ENCODE measurements around the gene CNTNAP4.

Gene CNTNAP4

DNA sequence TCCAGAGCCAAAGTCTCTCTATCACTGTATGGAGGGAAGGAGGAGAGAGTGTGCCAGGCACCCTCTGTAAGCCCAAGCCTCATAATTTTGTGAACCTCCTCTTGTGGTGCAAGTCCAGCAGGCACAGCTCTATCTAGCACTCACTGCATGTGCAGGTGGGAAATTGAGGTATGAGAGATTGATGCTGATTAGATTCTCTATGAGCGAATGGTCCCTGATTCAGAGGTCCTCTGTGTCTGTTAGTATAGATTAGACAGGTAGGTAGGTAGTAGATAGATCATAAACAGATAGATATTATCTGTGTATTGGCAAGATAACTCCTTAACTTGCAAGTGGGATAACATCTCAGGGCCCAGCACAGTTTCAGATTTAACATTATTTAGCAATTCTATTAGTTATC is 209.5 kb downstream of the CNTNAP4 start:
- Histone ChIP-seq H3K9ac (ENCODE audit: low read length in 2 of 2) (no peak overlapping the region), H3K36me3 (ENCODE audit: control insufficient read depth in 2 of 2, insufficient read depth in 2 of 2, low read length in 2 of 2) (no peaks in the 10 kb centered on the region), H3K27ac (ENCODE audit: low read length) (no peak overlapping the region), H3K9me3 (ENCODE audit: control insufficient read depth in 2 of 2, low read length in 2 of 2) (no peaks in the 10 kb centered on the region), H3K4me3 (ENCODE audit: low read length in 2 of 2) (no peak overlapping the region), H3K4me1 (ENCODE audit: control insufficient read depth, insufficient read depth, low read length) (no peaks in the 10 kb centered on the region), H3K27me3 (ENCODE audit: control insufficient read depth in 1 of 2, insufficient read depth in 2 of 2, low read length in 2 of 2) (no peaks in the 10 kb centered on the region)

DNA sequence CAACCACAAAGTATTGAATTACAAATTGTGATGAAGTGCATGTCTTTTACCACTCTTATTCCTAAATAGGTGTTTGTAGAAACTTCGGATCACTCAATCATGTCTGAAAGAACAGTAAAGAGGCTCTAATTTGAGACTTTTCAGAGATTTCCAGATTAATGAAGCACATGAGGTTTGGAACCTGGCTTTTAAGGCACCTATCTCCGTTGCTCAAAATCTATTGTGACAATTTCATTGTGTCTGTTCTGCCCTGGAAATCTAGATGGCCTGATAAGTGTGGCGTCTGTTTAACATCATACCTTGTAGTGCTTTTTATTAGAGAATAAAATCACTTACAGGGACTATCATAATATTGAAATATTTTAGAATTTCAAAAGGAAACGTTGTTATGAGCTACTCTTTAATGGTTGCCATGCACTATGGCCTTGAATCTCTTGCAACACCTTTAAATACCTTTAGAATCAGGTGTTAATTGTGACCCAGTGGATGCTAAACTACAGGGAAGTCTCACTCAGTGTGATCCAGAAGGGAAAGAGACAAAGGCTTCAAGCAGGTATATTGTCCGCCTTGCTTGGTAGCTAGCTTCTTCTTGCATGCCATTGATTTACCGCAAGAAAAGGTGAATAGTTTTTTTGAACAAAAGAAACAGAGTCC is 210.3 kb downstream of the CNTNAP4 start:
- Histone ChIP-seq H3K4me1 (ENCODE audit: control insufficient read depth, insufficient read depth, low read length) (no peaks in the 10 kb centered on the region), H3K27ac (ENCODE audit: low read length) (no peak overlapping the region), H3K9me3 (ENCODE audit: control insufficient read depth in 2 of 2, low read length in 2 of 2) (no peaks in the 10 kb centered on the region), H3K27me3 (ENCODE audit: control insufficient read depth in 1 of 2, insufficient read depth in 2 of 2, low read length in 2 of 2) (no peaks in the 10 kb centered on the region), H3K36me3 (ENCODE audit: control insufficient read depth in 2 of 2, insufficient read depth in 2 of 2, low read length in 2 of 2) (no peaks in the 10 kb centered on the region), H3K4me3 (ENCODE audit: low read length in 2 of 2) (no peak overlapping the region), H3K9ac (ENCODE audit: low read length in 2 of 2) (no peak overlapping the region)

DNA sequence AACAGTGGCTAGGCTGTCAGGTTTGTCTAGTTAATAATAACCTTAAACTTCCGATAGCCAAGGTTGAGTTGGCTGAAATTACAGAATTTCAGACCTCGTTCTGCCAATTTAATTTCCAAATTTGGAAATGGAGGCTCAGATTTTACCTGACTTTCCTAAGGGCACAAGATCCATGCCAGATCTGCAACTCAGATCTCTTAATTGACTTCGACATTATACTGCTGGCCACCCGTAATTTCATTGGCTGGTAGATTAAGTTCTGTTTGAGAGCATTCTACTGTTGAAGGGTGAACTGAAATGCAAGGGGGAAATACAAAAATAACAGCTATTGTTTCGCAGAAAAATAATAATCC is 210.8 kb downstream of the CNTNAP4 start:
- no peaks in the 10 kb centered on the region for H3K27me3 ChIP-seq (ENCODE audit: control insufficient read depth in 1 of 2, insufficient read depth in 2 of 2, low read length in 2 of 2)
- H3K4me1 ChIP-seq (ENCODE audit: control insufficient read depth, insufficient read depth, low read length) = no peaks in the 10 kb centered on the region
- H3K27ac ChIP-seq (ENCODE audit: low read length) = no peak overlapping the region
- no peak overlapping the region for H3K9ac ChIP-seq (ENCODE audit: low read length in 2 of 2)
- H3K4me3 ChIP-seq (ENCODE audit: low read length in 2 of 2) = no peak overlapping the region
- H3K9me3 ChIP-seq (ENCODE audit: control insufficient read depth in 2 of 2, low read length in 2 of 2) = no peaks in the 10 kb centered on the region
- H3K36me3 ChIP-seq (ENCODE audit: control insufficient read depth in 2 of 2, insufficient read depth in 2 of 2, low read length in 2 of 2) = no peaks in the 10 kb centered on the region

DNA sequence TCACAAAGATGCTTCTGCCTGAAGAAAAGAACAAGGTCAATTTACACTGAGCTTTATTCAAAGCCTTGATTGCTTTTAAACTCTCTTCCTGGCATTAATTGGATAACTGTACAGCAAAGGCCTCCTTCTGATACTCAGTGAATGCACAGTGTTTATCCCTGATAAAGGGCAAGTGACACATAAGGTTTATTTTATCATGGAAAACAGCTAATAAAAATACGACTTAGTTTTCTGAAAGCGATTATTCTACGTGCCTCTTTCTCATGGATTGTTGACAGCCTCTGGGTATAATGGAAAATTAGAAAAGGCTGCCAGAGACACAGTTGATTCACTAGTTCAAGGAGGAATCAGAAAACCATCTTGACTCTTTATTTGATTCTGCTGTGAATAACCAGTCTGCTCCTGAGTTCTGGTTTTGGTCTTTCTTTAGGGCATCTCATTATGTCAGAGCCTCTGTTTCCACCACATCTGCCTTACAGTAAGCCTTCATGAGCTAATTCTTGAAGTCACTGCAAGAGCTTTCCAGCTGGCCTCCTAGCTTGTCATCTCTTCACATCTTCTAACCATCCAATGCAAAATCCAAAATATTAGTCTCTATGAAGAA is 212.9 kb downstream of the CNTNAP4 start:
- Histone ChIP-seq H3K27ac (ENCODE audit: low read length) (no peak overlapping the region), H3K36me3 (ENCODE audit: control insufficient read depth in 2 of 2, insufficient read depth in 2 of 2, low read length in 2 of 2) (no peaks in the 10 kb centered on the region), H3K4me3 (ENCODE audit: low read length in 2 of 2) (no peak overlapping the region), H3K9ac (ENCODE audit: low read length in 2 of 2) (no peak overlapping the region), H3K9me3 (ENCODE audit: control insufficient read depth in 2 of 2, low read length in 2 of 2) (no peaks in the 10 kb centered on the region), H3K27me3 (ENCODE audit: control insufficient read depth in 1 of 2, insufficient read depth in 2 of 2, low read length in 2 of 2) (no peaks in the 10 kb centered on the region), H3K4me1 (ENCODE audit: control insufficient read depth, insufficient read depth, low read length) (no peaks in the 10 kb centered on the region)

DNA sequence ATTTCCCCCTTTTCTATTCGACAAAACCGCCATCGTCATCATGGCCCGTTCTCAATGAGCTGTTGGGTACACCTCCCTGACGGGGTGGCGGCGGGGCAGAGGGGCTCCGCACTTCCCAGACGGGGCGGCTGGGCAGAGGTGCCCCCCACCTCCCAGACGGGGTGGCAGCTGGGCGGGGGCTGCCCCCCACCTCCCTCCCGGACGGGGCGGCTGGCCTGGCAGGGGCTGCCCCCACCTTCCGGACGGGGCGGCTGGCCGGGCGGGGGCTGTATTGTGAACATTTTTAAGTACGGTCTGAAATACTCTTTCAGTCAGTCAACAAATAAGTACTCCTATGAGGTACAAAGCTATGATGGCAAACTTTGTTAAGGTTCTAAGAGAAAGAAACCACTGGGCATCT is 222.8 kb downstream of the CNTNAP4 start:
- Histone ChIP-seq H3K36me3 (ENCODE audit: control insufficient read depth in 2 of 2, insufficient read depth in 2 of 2, low read length in 2 of 2) (no peaks in the 10 kb centered on the region), H3K4me1 (ENCODE audit: control insufficient read depth, insufficient read depth, low read length) (no peaks in the 10 kb centered on the region)

DNA sequence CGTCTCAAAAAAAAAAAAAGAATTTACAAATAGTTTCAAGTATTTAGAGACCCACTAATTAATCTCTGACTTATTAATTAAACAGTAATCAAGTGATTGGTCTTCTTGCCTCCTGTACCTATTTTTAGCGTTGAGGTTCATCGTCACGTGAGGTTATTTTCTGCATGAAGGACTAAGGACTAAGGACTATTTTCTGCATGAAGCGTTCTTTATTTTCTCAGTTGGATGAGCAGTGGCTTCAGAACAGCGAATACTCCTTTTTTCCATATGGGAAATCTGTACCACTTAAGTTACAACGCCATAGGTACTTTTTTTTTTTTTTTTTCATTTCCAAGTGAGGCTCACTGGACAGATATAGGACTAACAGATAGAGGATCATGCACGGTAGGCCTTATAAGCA is 224.9 kb downstream of the CNTNAP4 start:
- Histone ChIP-seq H3K27me3 (ENCODE audit: control insufficient read depth in 1 of 2, insufficient read depth in 2 of 2, low read length in 2 of 2) (no peaks in the 10 kb centered on the region), H3K36me3 (ENCODE audit: control insufficient read depth in 2 of 2, insufficient read depth in 2 of 2, low read length in 2 of 2) (no peaks in the 10 kb centered on the region), H3K4me1 (ENCODE audit: control insufficient read depth, insufficient read depth, low read length) (no peaks in the 10 kb centered on the region), H3K9ac (ENCODE audit: low read length in 2 of 2) (no peak overlapping the region), H3K27ac (ENCODE audit: low read length) (no peak overlapping the region), H3K4me3 (ENCODE audit: low read length in 2 of 2) (no peak overlapping the region), H3K9me3 (ENCODE audit: control insufficient read depth in 2 of 2, low read length in 2 of 2) (no peaks in the 10 kb centered on the region)

More for the DNA sequence above, 222.8 kb downstream of the CNTNAP4 start:
- no peak overlapping the region for H3K9ac ChIP-seq (ENCODE audit: low read length in 2 of 2)
- H3K27me3 ChIP-seq (ENCODE audit: control insufficient read depth in 1 of 2, insufficient read depth in 2 of 2, low read length in 2 of 2) = no peaks in the 10 kb centered on the region
- H3K9me3 ChIP-seq (ENCODE audit: control insufficient read depth in 2 of 2, low read length in 2 of 2) = no peaks in the 10 kb centered on the region
- no peak overlapping the region for H3K4me3 ChIP-seq (ENCODE audit: low read length in 2 of 2)
- H3K27ac ChIP-seq (ENCODE audit: low read length) = no peak overlapping the region

DNA sequence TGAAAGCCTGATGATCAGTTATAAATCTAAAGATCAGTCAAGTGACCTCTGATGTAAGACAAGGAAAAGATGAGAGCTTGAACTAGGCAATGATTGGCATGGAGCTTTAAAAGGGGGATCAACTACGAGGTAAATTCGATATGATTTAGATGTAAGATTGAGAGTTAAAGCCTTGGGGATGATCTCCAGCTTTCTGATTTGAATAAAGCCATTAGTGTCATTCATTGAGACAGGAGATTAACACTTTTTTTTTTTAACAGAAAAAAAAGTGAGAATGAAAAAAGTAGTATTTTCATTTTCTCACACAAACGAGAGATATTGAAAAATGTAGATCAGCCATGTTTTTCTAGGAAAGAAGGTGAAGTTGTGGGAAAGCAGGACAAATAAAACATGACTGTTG is 225.4 kb downstream of the CNTNAP4 start:
- Histone ChIP-seq H3K4me1 (ENCODE audit: control insufficient read depth, insufficient read depth, low read length) (no peaks in the 10 kb centered on the region), H3K9ac (ENCODE audit: low read length in 2 of 2) (no peak overlapping the region), H3K27ac (ENCODE audit: low read length) (no peak overlapping the region), H3K9me3 (ENCODE audit: control insufficient read depth in 2 of 2, low read length in 2 of 2) (no peaks in the 10 kb centered on the region), H3K36me3 (ENCODE audit: control insufficient read depth in 2 of 2, insufficient read depth in 2 of 2, low read length in 2 of 2) (no peaks in the 10 kb centered on the region), H3K27me3 (ENCODE audit: control insufficient read depth in 1 of 2, insufficient read depth in 2 of 2, low read length in 2 of 2) (no peaks in the 10 kb centered on the region), H3K4me3 (ENCODE audit: low read length in 2 of 2) (no peak overlapping the region)

DNA sequence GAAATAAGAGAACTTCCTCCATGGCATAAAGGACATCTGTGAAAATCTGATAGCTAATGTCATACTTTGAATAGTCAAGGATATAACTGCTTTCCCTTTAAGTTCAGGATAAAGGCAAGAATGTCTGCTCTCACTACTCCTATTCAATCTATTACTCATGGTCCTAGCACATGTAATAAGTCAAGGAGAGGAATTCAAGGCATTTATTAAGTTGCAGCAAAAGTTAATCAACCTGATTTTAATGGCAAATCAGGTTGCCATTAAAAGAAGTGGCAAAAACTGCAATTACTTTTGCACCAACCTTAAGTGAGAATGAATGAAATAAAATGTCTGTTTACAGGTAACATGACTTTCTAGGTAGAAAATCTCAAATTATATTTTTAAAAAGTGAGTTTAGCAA is 225.9 kb downstream of the CNTNAP4 start:
- H3K4me3 ChIP-seq (ENCODE audit: low read length in 2 of 2) = no peak overlapping the region
- no peak overlapping the region for H3K27ac ChIP-seq (ENCODE audit: low read length)
- no peak overlapping the region for H3K9ac ChIP-seq (ENCODE audit: low read length in 2 of 2)
- no peaks in the 10 kb centered on the region for H3K4me1 ChIP-seq (ENCODE audit: control insufficient read depth, insufficient read depth, low read length)
- no peaks in the 10 kb centered on the region for H3K27me3 ChIP-seq (ENCODE audit: control insufficient read depth in 1 of 2, insufficient read depth in 2 of 2, low read length in 2 of 2)
- H3K36me3 ChIP-seq (ENCODE audit: control insufficient read depth in 2 of 2, insufficient read depth in 2 of 2, low read length in 2 of 2) = no peaks in the 10 kb centered on the region
- H3K9me3 ChIP-seq (ENCODE audit: control insufficient read depth in 2 of 2, low read length in 2 of 2) = no peaks in the 10 kb centered on the region

DNA sequence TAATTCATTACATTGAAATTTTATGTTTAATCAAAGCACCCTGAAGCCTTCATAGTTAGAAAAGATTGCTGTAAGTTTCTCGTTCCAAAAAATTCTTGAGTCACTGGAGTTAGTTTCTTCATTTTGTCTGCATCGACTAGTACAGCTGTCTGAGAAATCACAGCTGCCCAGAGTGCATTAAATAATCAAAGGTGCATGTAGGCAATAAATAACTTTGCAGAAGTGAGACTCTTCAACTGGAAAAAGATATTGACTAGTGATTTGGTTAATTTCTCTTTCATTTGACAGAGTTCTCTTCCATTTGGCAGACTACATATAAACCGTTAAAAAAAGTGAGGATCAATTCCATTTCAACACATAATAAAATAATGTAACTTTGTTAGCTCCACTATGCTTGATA is 234.0 kb downstream of the CNTNAP4 start:
- Histone ChIP-seq H3K9me3 (ENCODE audit: control insufficient read depth in 2 of 2, low read length in 2 of 2) (no peaks in the 10 kb centered on the region), H3K27ac (ENCODE audit: low read length) (no peak overlapping the region), H3K4me1 (ENCODE audit: control insufficient read depth, insufficient read depth, low read length) (no peaks in the 10 kb centered on the region), H3K4me3 (ENCODE audit: low read length in 2 of 2) (no peak overlapping the region), H3K36me3 (ENCODE audit: control insufficient read depth in 2 of 2, insufficient read depth in 2 of 2, low read length in 2 of 2) (no peaks in the 10 kb centered on the region), H3K9ac (ENCODE audit: low read length in 2 of 2) (no peak overlapping the region), H3K27me3 (ENCODE audit: control insufficient read depth in 1 of 2, insufficient read depth in 2 of 2, low read length in 2 of 2) (no peaks in the 10 kb centered on the region)

DNA sequence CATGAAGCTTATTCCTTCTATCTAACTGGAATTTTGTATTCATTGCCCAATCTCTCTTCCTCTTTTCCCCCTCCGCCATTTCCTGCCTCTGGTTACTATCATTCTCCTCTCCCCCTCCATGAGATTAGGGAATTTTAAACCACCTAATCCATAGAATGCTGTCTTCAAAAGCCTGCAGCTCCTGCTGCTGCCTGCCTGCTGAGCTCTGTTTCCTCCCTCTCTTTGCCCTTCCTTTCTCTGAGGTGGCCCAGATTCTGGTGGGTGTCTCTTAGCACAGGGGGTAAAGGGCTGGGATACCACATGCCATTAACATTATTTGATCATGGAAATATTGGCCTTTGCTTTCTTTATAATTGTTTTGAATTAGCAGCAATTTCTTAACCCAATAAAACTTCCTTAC is 241.6 kb downstream of the CNTNAP4 start:
- H3K9me3 ChIP-seq (ENCODE audit: control insufficient read depth in 2 of 2, low read length in 2 of 2) = no peaks in the 10 kb centered on the region
- no peaks in the 10 kb centered on the region for H3K4me1 ChIP-seq (ENCODE audit: control insufficient read depth, insufficient read depth, low read length)
- H3K36me3 ChIP-seq (ENCODE audit: control insufficient read depth in 2 of 2, insufficient read depth in 2 of 2, low read length in 2 of 2) = no peaks in the 10 kb centered on the region

DNA sequence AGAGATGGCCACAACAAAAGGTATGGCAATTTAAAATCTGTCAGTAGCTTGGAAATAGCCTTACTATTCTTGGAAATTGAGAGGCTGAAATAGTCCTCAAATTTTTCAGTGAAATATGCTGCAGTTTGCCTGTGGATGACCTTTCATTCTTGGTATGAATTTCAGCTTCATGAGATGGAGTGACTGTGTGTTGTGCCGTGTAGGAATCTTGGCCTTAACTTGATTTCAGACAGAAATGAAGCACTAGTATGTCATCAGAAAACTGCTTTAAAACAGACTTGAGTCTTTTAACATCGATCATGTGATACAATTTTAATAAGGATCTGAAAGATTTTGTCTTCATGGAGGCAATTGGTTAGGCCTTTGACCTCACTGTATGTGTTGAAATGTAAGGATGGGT is 247.2 kb downstream of the CNTNAP4 start:
- H3K9me3 ChIP-seq (ENCODE audit: control insufficient read depth in 2 of 2, low read length in 2 of 2) = no peaks in the 10 kb centered on the region
- H3K4me3 ChIP-seq (ENCODE audit: low read length in 2 of 2) = no peak overlapping the region
- no peaks in the 10 kb centered on the region for H3K4me1 ChIP-seq (ENCODE audit: control insufficient read depth, insufficient read depth, low read length)
- no peaks in the 10 kb centered on the region for H3K36me3 ChIP-seq (ENCODE audit: control insufficient read depth in 2 of 2, insufficient read depth in 2 of 2, low read length in 2 of 2)
- H3K27ac ChIP-seq (ENCODE audit: low read length) = no peak overlapping the region
- no peak overlapping the region for H3K9ac ChIP-seq (ENCODE audit: low read length in 2 of 2)
- H3K27me3 ChIP-seq (ENCODE audit: control insufficient read depth in 1 of 2, insufficient read depth in 2 of 2, low read length in 2 of 2) = no peaks in the 10 kb centered on the region

More for the DNA sequence above, 241.6 kb downstream of the CNTNAP4 start:
- no peak overlapping the region for H3K27ac ChIP-seq (ENCODE audit: low read length)
- no peak overlapping the region for H3K9ac ChIP-seq (ENCODE audit: low read length in 2 of 2)
- no peaks in the 10 kb centered on the region for H3K27me3 ChIP-seq (ENCODE audit: control insufficient read depth in 1 of 2, insufficient read depth in 2 of 2, low read length in 2 of 2)
- no peak overlapping the region for H3K4me3 ChIP-seq (ENCODE audit: low read length in 2 of 2)

Data from stomach smooth muscle (tissue), 2 donors.